A549 treated with RU486 at 1 μM for 4 hours (cell line): ENCODE results near the gene LGSN. TPM values are rescaled to one million over a fixed set of nuclear protein-coding genes. Genes with fewer than 3 reads are reported as not detected.

ENCODE experiments used
- total RNA-seq: library from RNA; stranded (reverse); fragments of 200-300 nt; extraction: Qiagen RNA extraction; gene quantifications from 5 replicates; pipeline ENCODE4 v1.2.3, GENCODE V29; 2022; ENCODE audit warnings: low read depth

The LGSN gene, protein sequence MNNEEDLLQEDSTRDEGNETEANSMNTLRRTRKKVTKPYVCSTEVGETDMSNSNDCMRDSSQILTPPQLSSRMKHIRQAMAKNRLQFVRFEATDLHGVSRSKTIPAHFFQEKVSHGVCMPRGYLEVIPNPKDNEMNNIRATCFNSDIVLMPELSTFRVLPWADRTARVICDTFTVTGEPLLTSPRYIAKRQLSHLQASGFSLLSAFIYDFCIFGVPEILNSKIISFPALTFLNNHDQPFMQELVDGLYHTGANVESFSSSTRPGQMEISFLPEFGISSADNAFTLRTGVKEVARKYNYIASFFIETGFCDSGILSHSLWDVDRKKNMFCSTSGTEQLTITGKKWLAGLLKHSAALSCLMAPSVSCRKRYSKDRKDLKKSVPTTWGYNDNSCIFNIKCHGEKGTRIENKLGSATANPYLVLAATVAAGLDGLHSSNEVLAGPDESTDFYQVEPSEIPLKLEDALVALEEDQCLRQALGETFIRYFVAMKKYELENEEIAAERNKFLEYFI
- 2.7 to 3.8 TPM (median 3.2 TPM) in 5 replicates for total RNA-seq

DNA sequence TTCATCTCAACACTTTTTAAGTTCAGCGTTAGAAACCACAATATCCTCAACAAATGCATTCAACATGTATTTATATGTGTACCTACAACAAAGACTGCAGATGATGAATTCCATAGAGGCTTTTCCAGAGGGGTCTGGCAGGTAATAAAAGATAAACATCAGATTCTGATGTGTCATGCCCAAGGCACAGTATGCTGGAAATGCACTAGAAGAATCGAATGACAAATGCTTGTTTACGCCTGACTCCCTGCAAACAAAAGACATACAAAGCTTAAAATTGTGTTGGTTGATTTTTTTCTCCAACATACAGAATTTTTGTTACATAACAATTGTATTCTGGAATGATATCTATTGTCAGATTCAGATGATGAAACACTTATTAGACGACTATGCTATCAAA, at the start of gene LGSN:
Gene LGSN, minus strand, starts transcription at position 45 of the 400 bp plus-strand sequence. Its CDS starts 40 bp downstream, at position 5.

Other genes with a start within 250 kb of the LGSN start
- 1.9 to 2.7 TPM (median 2.2 TPM) in 5 replicates for gene FKBP1C, start 108.5 kb downstream of the LGSN start, total RNA-seq